GM12872 (cell line): ENCODE results near the gene BNC2.

ENCODE experiments used
- CTCF ChIP-seq: IDR thresholded peaks from 3 replicates; pipeline ENCODE4 v1.5.1; 2011; ENCODE audit warnings: low read depth, mild to moderate bottlenecking, low read length, moderate library complexity; ENCODE audit not compliant: insufficient read depth

BNC2 gene

GRCh38 chr9:16720386-16720785 is 150.1 kb downstream of the BNC2 start:
- TF ChIP-seq CTCF, result no peak

- TF ChIP-seq CTCF, result no peak
Observed at GRCh38 chr9:16719921-16720320, 150.5 kb downstream of the BNC2 start.

- TF ChIP-seq CTCF, result no peak
Observed at GRCh38 chr9:16718952-16719351, 151.5 kb downstream of the BNC2 start.

- no peak for TF ChIP-seq CTCF
Observed at GRCh38 chr9:16718296-16718695, 152.2 kb downstream of the BNC2 start.

GRCh38 chr9:16716601-16717000 is 153.9 kb downstream of the BNC2 start:
- no peak for TF ChIP-seq CTCF

GRCh38 chr9:16715404-16715803 is 155.1 kb downstream of the BNC2 start:
- TF ChIP-seq CTCF, result no peak

- TF ChIP-seq CTCF, result no peak
Observed at GRCh38 chr9:16712787-16713186, 157.7 kb downstream of the BNC2 start.

GRCh38 chr9:16710888-16711287 is 159.6 kb downstream of the BNC2 start:
- TF ChIP-seq CTCF, result no peak
